ENCODE results near the gene MAN1A2. TPM values are rescaled to one million over a fixed set of nuclear protein-coding genes. Genes with fewer than 3 reads are reported as not detected.
"Not testable (repeated sequence)": the region's sequence is repeated elsewhere in the genome, so short reads cannot be mapped to it uniquely, and the experiment has no call there.

Gene MAN1A2
- total RNA-seq, 1 donor from 2014 or later = 30.7 TPM

DNA sequence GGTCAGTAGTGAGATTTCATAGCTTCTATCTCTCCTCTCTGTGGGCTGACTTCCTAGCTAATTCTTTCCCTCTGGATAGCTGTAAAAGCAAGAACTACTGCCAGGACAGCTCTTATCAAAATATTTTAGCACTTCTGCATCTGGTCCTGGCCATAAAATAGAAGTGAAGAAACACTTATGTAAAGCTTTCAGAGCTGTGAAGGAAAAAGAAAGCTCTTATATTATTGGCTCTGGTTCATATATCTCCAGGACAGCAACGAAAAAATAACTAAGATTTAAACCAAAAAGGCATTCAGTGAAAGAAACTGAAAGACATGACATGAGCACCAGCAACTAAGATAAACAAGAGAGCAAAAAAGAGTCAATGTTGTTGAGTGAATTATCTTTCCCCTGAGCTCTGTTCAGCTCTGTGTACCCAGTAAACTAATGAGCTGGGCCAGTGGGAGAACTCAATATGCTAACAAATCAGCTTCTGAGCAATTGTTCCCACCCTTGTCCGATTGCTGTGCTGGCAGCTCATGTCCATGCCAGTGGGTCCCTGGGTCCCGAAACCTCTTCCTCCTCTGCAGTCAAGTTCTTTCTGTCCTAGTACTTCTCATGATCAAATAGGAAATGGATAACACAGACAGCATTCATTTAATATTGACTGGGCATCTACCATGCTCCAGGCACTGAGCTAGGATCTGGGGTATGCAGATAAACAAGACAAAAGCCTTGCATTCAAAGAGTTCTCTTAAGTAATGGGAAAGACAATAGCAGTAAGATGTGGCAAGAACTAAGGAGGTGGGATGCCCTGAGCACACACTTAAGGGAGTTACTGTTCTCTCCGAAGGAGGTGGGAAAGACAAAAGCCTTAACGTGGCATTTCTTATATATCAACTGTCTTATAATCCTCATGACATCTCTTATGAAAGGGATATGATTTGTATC, 45.3 kb upstream of the MAN1A2 start:
- Histone ChIP-seq H3K4me1 (no peaks in the 10 kb centered on the region), H3K27ac (no peak overlapping the region), H3K9me3 (no peaks in the 10 kb centered on the region), H3K36me3 (no peaks in the 10 kb centered on the region), H3K4me3 (no peak overlapping the region), H3K27me3 (no peaks in the 10 kb centered on the region)
- TF ChIP-seq POLR2A (IDR thresholded peaks at IDR 0.05) (no peak), POLR2AphosphoS5 (IDR thresholded peaks at IDR 0.05; ENCODE audit: insufficient read depth in 1 of 2, low read depth in 1 of 2) (no peak)
- TF ChIP-seq, protein P1, sequence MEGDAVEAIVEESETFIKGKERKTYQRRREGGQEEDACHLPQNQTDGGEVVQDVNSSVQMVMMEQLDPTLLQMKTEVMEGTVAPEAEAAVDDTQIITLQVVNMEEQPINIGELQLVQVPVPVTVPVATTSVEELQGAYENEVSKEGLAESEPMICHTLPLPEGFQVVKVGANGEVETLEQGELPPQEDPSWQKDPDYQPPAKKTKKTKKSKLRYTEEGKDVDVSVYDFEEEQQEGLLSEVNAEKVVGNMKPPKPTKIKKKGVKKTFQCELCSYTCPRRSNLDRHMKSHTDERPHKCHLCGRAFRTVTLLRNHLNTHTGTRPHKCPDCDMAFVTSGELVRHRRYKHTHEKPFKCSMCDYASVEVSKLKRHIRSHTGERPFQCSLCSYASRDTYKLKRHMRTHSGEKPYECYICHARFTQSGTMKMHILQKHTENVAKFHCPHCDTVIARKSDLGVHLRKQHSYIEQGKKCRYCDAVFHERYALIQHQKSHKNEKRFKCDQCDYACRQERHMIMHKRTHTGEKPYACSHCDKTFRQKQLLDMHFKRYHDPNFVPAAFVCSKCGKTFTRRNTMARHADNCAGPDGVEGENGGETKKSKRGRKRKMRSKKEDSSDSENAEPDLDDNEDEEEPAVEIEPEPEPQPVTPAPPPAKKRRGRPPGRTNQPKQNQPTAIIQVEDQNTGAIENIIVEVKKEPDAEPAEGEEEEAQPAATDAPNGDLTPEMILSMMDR (IDR thresholded peaks at IDR 0.05) = no peak
- DNase-seq (ENCODE audit: extremely low spot score in 2 of 2) = no peak
- intact Hi-C loops (cut with DNase I) = no loop called here

DNA sequence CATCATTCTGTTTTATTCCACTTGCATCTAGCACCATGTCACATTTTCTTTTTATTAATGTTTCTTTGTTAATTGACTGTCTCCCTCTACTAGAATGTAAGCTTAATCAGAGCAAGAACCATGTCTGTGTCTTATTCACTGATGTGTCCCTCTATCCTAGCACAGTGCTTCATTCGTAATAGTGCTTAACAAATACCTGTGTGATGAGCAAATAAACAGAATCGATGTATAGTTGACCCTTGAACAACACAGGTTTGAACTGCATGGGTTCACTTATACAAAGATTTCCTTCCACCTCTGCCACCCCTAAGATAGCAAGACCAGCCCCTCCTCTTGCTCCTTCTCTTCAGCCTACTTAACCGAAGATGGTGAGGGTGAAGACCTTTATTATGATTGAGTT, 42.9 kb upstream of the MAN1A2 start:
- intact Hi-C loops (cut with DNase I) = no loop called here
- Histone ChIP-seq H3K4me1 (no peaks in the 10 kb centered on the region), H3K9me3 (no peaks in the 10 kb centered on the region), H3K36me3 (no peaks in the 10 kb centered on the region), H3K4me3 (no peak overlapping the region), H3K27me3 (no peaks in the 10 kb centered on the region), H3K27ac (no peak overlapping the region)
- TF ChIP-seq, protein P1 (IDR thresholded peaks at IDR 0.05) = no peak
- no peak for TF ChIP-seq POLR2AphosphoS5 (IDR thresholded peaks at IDR 0.05; ENCODE audit: insufficient read depth in 1 of 2, low read depth in 1 of 2)
- no peak for TF ChIP-seq POLR2A (IDR thresholded peaks at IDR 0.05)
- no peak for DNase-seq (ENCODE audit: extremely low spot score in 2 of 2)

DNA sequence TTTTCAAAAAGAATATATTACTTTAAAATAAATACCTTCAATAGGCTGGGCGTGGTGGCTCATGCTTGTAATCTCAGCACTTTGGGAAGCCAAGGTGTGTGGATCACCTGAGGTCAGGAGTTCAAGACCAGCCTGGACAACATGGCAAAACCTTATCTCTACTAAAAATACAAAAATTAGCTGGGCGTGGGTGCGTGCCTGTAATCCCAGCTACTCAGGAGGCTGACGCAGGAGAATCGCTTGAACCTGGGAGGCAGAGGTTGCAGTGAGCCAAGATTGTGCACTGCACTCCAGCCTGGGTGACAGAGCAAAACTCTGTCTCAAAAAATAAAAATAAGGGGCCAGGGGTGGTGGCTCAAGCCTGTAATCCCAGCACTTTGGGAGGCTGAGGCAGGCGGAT, 41.2 kb upstream of the MAN1A2 start:
- intact Hi-C loops (cut with DNase I); DNase-seq (ENCODE audit: extremely low spot score in 2 of 2); H3K4me3 ChIP-seq; H3K36me3 ChIP-seq; H3K27me3 ChIP-seq; H3K9me3 ChIP-seq; H3K4me1 ChIP-seq; H3K27ac ChIP-seq: not testable (repeated sequence)

DNA sequence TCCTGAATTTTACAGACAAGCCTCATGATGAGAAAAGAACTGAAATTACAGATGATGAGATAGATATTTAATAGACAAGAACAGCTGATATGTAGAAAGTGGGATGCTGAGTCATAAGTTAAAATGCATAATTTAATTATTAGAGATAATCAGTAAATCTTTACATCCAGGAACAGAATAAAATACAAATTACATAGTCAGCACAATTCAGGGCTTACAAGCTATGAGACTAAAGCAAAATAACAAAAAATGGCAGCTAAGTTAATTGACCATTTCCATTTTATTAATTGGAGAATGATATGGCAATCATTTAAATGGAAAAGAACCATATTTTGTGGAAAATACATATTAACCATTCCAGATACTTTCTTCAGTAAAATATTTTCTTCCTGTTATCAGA, 40.2 kb upstream of the MAN1A2 start:
- H3K27me3 ChIP-seq = no peaks in the 10 kb centered on the region
- no peak overlapping the region for H3K27ac ChIP-seq
- H3K36me3 ChIP-seq = no peaks in the 10 kb centered on the region
- no peaks in the 10 kb centered on the region for H3K4me1 ChIP-seq
- TF ChIP-seq POLR2A (IDR thresholded peaks at IDR 0.05) = no peak
- TF ChIP-seq, protein P1 (IDR thresholded peaks at IDR 0.05) = no peak
- TF ChIP-seq POLR2AphosphoS5 (IDR thresholded peaks at IDR 0.05; ENCODE audit: insufficient read depth in 1 of 2, low read depth in 1 of 2) = no peak
- no peak for DNase-seq (ENCODE audit: extremely low spot score in 2 of 2)
- H3K9me3 ChIP-seq = no peaks in the 10 kb centered on the region
- H3K4me3 ChIP-seq = no peak overlapping the region
- intact Hi-C loops (cut with DNase I) = no loop called here

DNA sequence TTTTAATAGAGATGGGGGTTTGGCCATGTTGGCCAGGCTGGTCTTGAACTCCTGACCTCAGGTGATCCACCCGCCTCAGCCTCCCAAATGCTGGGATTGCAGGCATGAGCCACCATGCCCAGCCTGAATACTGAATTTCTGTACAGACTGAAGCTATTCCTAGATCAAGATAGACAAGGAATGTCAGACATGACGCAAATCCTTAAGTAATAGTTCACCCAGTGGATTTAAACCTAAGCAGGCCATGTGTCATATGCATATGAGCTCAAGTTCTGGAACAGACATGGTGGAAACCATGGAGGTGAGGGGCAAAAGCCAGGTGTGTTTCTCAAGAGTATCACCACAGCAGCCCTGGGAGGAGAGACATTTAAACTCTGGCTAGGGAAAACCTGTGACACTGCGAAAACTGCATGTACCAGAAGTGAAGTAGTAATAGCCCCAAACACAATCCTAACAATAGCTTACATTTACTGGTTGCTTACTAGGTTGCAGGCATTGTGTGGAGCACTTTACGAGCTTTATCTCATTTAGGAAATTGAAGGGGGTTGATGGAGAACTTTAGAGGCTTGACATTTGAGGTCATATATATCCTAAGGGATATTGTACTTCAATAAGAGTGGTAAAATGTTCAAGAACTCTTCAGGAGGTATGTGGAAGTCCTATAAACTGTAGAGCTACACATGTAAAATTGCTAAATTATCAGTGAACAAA, 31.7 kb upstream of the MAN1A2 start:
- Histone ChIP-seq H3K4me3 (no peak overlapping the region), H3K4me1 (peaks cover 6% of the 10 kb centered on the region), H3K27ac (no peak overlapping the region), H3K27me3 (no peaks in the 10 kb centered on the region), H3K36me3 (no peaks in the 10 kb centered on the region), H3K9me3 (no peaks in the 10 kb centered on the region)
- intact Hi-C loops (cut with DNase I) = no loop called here
- TF ChIP-seq, protein P1 (IDR thresholded peaks at IDR 0.05) = no peak
- no peak for TF ChIP-seq POLR2A (IDR thresholded peaks at IDR 0.05)
- no peak for TF ChIP-seq POLR2AphosphoS5 (IDR thresholded peaks at IDR 0.05; ENCODE audit: insufficient read depth in 1 of 2, low read depth in 1 of 2)
- no peak for DNase-seq (ENCODE audit: extremely low spot score in 2 of 2)

Data from vagina (tissue), 2 donors.